Fibroblast of lung (primary cell): Measurements from ENCODE around the gene FOLR2.
"Not testable (repeated sequence)": the region's sequence is repeated elsewhere in the genome, so short reads cannot be mapped to it uniquely, and the experiment has no call there.

Experiments
- CTCF ChIP-seq, 2 donors: IDR thresholded peaks in 1 of 2; conservative IDR thresholded peaks in 1 of 2; 1 replicate in 1 of 2; 2 replicates in 1 of 2; pipeline ENCODE4 v1.5.1; 2011 to 2012; ENCODE audit warnings: low read length in 2 of 2, control low read depth in 1 of 2, inconsistent platforms in 1 of 2, low read depth in 1 of 2, mild to moderate bottlenecking in 1 of 2
- EZH2 ChIP-seq: IDR thresholded peaks from 2 replicates; pipeline ENCODE4 v1.5.1; 2012; ENCODE audit warnings: low read length, control low read depth, mild to moderate bottlenecking; ENCODE audit errors: missing control alignments

GRCh38 chr11:72169754-72170153 lies 46.8 kb upstream of the FOLR2 start:
- TF ChIP-seq EZH2; CTCF (conservative IDR thresholded peaks at IDR 0.05 in 1 of 2, IDR thresholded peaks at IDR 0.05 in 1 of 2; ENCODE audit: low read depth in 1 of 2, low read length in 2 of 2): not testable (repeated sequence)
